Activated naive CD8-positive, alpha-beta T cell treated with anti-CD3 and anti-CD28 coated beads, Interleukin-2, amount 10 ng/mL, durations not matched to agents 7 days and 5 days (primary cell): ENCODE measurements around the gene FAM9A. TPM values are rescaled to one million over a fixed set of nuclear protein-coding genes. Genes with fewer than 3 reads are reported as not detected.

ENCODE experiments used
- ATAC-seq: fragments of 150-1000 bp; cut with Tn5 transposase; one replicate; pipeline ENCODE4 v1.10.0; 2021; ENCODE audit warnings: low read depth, moderate library complexity
- POLR2A ChIA-PET: fragments of 350-600 bp; sonication (Branson Sonifier 250); formaldehyde crosslinking; loops from one replicate; lab custom pipeline; 2021; ENCODE audit warnings: antibody characterized with exemption; lab: Charles Lee
- DNase-seq: peaks from one replicate; pipeline ENCODE4 v3.0.0; 2021
- H3K27ac Mint-ChIP-seq: one replicate; pipeline ENCODE4 v1.8.0; 2022; ENCODE audit warnings: mild to moderate bottlenecking, mixed read lengths
- H3K27me3 Mint-ChIP-seq: one replicate; pipeline ENCODE4 v1.8.0; 2022; ENCODE audit warnings: mild to moderate bottlenecking, moderate library complexity, mixed read lengths
- H3K36me3 Mint-ChIP-seq: one replicate; pipeline ENCODE4 v1.8.0; 2021; ENCODE audit warnings: mild to moderate bottlenecking, mixed read lengths
- H3K4me1 Mint-ChIP-seq: one replicate; pipeline ENCODE4 v1.8.0; 2021; ENCODE audit warnings: mixed read lengths
- H3K4me3 Mint-ChIP-seq: one replicate; pipeline ENCODE4 v1.8.0; 2022; ENCODE audit warnings: mild to moderate bottlenecking, moderate library complexity, mixed read lengths
- H3K9me3 Mint-ChIP-seq: one replicate; pipeline ENCODE4 v1.8.0; 2021; ENCODE audit warnings: mixed read lengths
- total RNA-seq, 2 experiments: library from RNA; stranded (reverse); gene quantifications; one replicate each; pipeline ENCODE4 v1.2.3, GENCODE V29; 2021

FAM9A gene
- total RNA-seq = not detected

DNA sequence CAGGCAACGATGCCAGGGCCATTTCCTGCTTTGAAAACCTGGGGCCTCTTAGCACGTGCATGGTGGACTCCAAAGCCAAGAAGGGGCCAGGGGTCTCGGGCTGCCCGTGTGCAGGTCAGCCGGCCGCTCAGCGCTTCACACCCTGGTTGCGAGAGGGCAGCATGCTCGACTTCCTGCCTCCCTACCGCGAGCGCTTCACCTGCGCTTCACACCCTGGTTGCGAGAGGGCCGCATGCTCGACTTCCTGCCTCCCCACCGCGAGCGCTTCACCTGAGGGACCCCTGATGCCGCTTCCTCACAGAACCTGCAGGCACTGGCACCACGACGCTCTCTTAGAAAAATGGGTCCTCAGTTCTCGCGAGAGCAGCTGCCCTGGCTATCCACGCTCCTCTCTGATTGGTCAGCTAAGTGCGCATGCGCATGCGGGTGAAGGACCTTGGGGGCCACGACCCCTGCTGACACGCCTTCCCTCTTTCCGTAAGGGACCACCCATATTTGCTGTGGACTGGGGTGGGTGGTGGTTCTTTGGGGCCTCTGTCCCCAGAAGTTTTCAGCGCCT is at the start of gene FAM9A:
Gene FAM9A (minus strand): TSS at position 343 of the 559 bp plus-strand sequence. CDS start 1,212 bp downstream, outside the sequence.
- no peaks in the 10 kb centered on the region for H3K4me1 Mint-ChIP-seq
- no peak for ATAC-seq
- no peak within 1 kb of the TSS for H3K27ac Mint-ChIP-seq
- DNase-seq = no peak
- H3K9me3 Mint-ChIP-seq = no peaks in the 10 kb centered on the region
- H3K36me3 Mint-ChIP-seq = no peaks in the 10 kb centered on the region
- POLR2A ChIA-PET = no interaction called here
- H3K27me3 Mint-ChIP-seq = peaks cover 2% of the 10 kb centered on the region
- H3K4me3 Mint-ChIP-seq = no peak within 1 kb of the TSS

DNA sequence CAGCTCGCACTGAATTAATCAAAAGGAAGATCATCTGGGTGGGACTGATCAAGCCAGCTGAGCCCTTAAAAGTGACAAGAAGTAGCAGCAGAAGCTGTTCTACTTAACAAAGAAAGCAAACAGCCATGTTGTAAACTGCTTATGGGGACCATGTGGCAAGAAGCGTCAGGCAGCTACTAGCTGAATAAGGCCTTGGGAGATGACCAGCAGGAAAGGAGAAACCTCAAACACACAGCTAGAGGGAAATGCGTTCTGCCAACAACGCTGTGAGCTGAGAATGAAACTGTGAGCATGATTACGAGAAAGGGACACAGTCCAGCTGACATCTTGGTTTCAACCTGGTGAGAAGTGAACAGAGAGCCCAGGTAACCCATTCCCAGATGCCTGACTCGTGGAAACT is 49.3 kb upstream of the FAM9A start:
- DNase-seq = no peak
- H3K4me1 Mint-ChIP-seq = no peaks in the 10 kb centered on the region
- POLR2A ChIA-PET = no interaction called here
- H3K9me3 Mint-ChIP-seq = no peaks in the 10 kb centered on the region
- H3K27me3 Mint-ChIP-seq = peaks cover 4% of the 10 kb centered on the region
- ATAC-seq = no peak
- no peak overlapping the region for H3K4me3 Mint-ChIP-seq
- no peak overlapping the region for H3K27ac Mint-ChIP-seq
- H3K36me3 Mint-ChIP-seq = no peaks in the 10 kb centered on the region

- no peak overlapping the region for H3K4me3 Mint-ChIP-seq
- POLR2A ChIA-PET = no interaction called here
- H3K27ac Mint-ChIP-seq = no peak overlapping the region
- no peaks in the 10 kb centered on the region for H3K9me3 Mint-ChIP-seq
- ATAC-seq = no peak
- DNase-seq = no peak
- H3K36me3 Mint-ChIP-seq = no peaks in the 10 kb centered on the region
- H3K27me3 Mint-ChIP-seq = peaks cover 4% of the 10 kb centered on the region
- no peaks in the 10 kb centered on the region for H3K4me1 Mint-ChIP-seq
Observed at GRCh38 chrX:8849945-8850344, 48.8 kb upstream of the FAM9A start.

DNA sequence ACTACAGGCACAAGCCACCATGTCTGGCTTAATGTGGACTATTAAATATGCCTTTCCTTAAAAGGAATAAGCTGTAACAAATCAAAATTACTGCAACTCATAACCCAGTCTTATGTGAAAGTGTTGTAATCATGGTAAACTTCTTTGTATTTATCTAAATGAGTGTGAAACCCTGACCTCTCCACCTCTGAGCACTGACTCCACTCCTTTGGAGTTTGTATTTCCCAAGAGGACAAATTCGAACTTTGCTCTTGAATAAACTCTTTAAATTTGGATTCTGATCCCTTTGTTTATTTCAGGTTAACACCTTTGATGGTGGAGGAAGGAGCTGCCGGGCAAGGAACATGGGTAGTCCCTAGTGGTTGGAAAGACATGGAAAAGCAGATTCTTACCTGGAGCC is 48.3 kb upstream of the FAM9A start:
- H3K4me1 Mint-ChIP-seq = no peaks in the 10 kb centered on the region
- DNase-seq (no peak), ATAC-seq (no peak)
- H3K27me3 Mint-ChIP-seq = peaks cover 4% of the 10 kb centered on the region
- H3K9me3 Mint-ChIP-seq = no peaks in the 10 kb centered on the region
- H3K4me3 Mint-ChIP-seq = no peak overlapping the region
- H3K27ac Mint-ChIP-seq = no peak overlapping the region
- H3K36me3 Mint-ChIP-seq = no peaks in the 10 kb centered on the region
- POLR2A ChIA-PET = no interaction called here

DNA sequence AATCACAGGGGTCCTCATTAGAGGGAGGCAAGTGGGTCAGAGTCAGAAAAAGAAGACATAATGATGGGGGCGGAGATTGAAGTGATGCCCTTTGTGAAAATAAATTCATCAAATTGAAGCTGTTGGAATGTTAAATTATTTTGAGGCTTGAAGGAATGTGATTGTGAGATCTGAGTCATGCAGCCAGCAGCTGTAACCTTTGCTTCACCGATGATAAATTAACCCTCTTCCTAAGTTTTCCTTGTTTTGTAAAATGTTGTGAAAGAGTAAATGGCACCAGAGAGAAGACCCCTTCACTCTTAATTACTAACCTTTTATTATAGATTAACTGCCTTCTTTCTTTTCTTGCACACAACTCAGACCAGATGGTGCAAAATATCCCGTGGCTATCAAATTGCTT is 47.7 kb upstream of the FAM9A start:
- Mint-ChIP-seq H3K36me3 (no peaks in the 10 kb centered on the region), H3K9me3 (no peaks in the 10 kb centered on the region), H3K4me1 (no peaks in the 10 kb centered on the region), H3K27me3 (peaks cover 4% of the 10 kb centered on the region), H3K4me3 (no peak overlapping the region), H3K27ac (no peak overlapping the region)
- ATAC-seq (no peak), DNase-seq (no peak)
- POLR2A ChIA-PET = no interaction called here

- Mint-ChIP-seq H3K36me3 (no peaks in the 10 kb centered on the region), H3K27me3 (peaks cover 4% of the 10 kb centered on the region), H3K4me1 (no peaks in the 10 kb centered on the region), H3K27ac (no peak overlapping the region), H3K9me3 (no peaks in the 10 kb centered on the region), H3K4me3 (no peak overlapping the region)
- POLR2A ChIA-PET = no interaction called here
- no peak for ATAC-seq
- DNase-seq = no peak
Observed at GRCh38 chrX:8848441-8848840, 47.3 kb upstream of the FAM9A start.

GRCh38 chrX:8847360-8847759 is 46.2 kb upstream of the FAM9A start:
- no peaks in the 10 kb centered on the region for H3K36me3 Mint-ChIP-seq
- peaks cover 4% of the 10 kb centered on the region for H3K27me3 Mint-ChIP-seq
- DNase-seq (no peak), ATAC-seq (no peak)
- no peak overlapping the region for H3K27ac Mint-ChIP-seq
- no peak overlapping the region for H3K4me3 Mint-ChIP-seq
- POLR2A ChIA-PET = no interaction called here
- H3K4me1 Mint-ChIP-seq = no peaks in the 10 kb centered on the region
- no peaks in the 10 kb centered on the region for H3K9me3 Mint-ChIP-seq

- POLR2A ChIA-PET = no interaction called here
- ATAC-seq = no peak
- no peaks in the 10 kb centered on the region for H3K4me1 Mint-ChIP-seq
Observed at GRCh38 chrX:8846266-8846665, 45.1 kb upstream of the FAM9A start.

GRCh38 chrX:8845469-8845868 is 44.3 kb upstream of the FAM9A start:
- POLR2A ChIA-PET = no interaction called here
- Mint-ChIP-seq H3K4me3 (no peak overlapping the region), H3K9me3 (no peaks in the 10 kb centered on the region), H3K27me3 (peaks cover 6% of the 10 kb centered on the region), H3K27ac (no peak overlapping the region), H3K4me1 (no peaks in the 10 kb centered on the region), H3K36me3 (no peaks in the 10 kb centered on the region)
- DNase-seq = no peak
- ATAC-seq = no peak

More at GRCh38 chrX:8846266-8846665, 45.1 kb upstream of the FAM9A start:
- Mint-ChIP-seq H3K27me3 (peaks cover 6% of the 10 kb centered on the region), H3K36me3 (no peaks in the 10 kb centered on the region), H3K4me3 (no peak overlapping the region), H3K9me3 (no peaks in the 10 kb centered on the region), H3K27ac (no peak overlapping the region)
- no peak for DNase-seq

DNA sequence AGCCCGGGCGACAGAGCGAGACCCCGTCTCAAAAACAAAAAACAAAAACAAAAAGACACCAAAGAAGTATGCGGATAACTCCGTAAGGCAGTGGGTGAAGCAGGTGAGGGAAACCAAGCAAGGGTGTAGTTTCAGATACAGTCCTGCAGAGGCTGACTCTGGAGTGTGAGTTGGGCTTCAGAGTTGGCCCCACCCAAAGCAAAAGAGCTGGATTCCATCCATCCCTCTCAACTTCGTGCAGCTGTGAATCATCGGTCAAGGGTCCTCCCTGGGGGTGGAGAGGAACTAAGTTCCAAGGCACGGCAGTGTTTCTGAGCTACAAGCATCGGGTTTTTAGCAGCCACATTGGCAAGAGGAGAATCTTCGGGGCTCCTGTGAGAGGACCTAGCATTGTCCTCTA is 43.9 kb upstream of the FAM9A start:
- no peaks in the 10 kb centered on the region for H3K4me1 Mint-ChIP-seq
- no peak overlapping the region for H3K4me3 Mint-ChIP-seq
- no peak overlapping the region for H3K27ac Mint-ChIP-seq
- DNase-seq = no peak
- H3K36me3 Mint-ChIP-seq = no peaks in the 10 kb centered on the region
- peaks cover 5% of the 10 kb centered on the region for H3K27me3 Mint-ChIP-seq
- no peaks in the 10 kb centered on the region for H3K9me3 Mint-ChIP-seq
- ATAC-seq = no peak
- POLR2A ChIA-PET = no interaction called here

- no peak for DNase-seq
- Mint-ChIP-seq H3K27ac (no peak overlapping the region), H3K9me3 (no peaks in the 10 kb centered on the region), H3K4me3 (no peak overlapping the region), H3K4me1 (no peaks in the 10 kb centered on the region), H3K36me3 (no peaks in the 10 kb centered on the region), H3K27me3 (peaks cover 4% of the 10 kb centered on the region)
- POLR2A ChIA-PET = no interaction called here
- no peak for ATAC-seq
Observed at GRCh38 chrX:8844157-8844556, 43.0 kb upstream of the FAM9A start.

DNA sequence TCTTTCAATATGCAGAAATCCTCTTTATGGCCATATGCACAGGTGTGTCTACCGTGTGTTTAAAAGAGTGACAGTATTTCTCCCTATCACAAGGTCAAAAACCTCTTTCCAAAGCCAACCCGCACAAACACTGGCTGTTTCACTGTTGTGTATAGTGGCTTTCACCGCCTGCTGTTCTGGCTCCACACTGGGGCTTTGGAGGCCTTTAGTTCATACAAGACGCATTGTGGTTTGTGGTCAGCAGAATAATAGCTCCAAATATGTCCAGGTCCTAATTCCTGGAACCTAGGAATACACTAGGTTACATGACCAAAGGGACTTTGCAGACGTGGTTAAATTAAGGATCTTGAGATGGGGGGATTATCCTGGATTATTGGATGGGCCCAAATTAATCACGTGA is 40.7 kb upstream of the FAM9A start:
- Mint-ChIP-seq H3K4me3 (no peak overlapping the region), H3K27ac (no peak overlapping the region), H3K36me3 (no peaks in the 10 kb centered on the region), H3K9me3 (no peaks in the 10 kb centered on the region), H3K27me3 (peaks cover 2% of the 10 kb centered on the region), H3K4me1 (no peaks in the 10 kb centered on the region)
- ATAC-seq (no peak), DNase-seq (no peak)
- POLR2A ChIA-PET = no interaction called here

- no peak overlapping the region for H3K4me3 Mint-ChIP-seq
- no peaks in the 10 kb centered on the region for H3K4me1 Mint-ChIP-seq
- no peaks in the 10 kb centered on the region for H3K9me3 Mint-ChIP-seq
- peaks cover 5% of the 10 kb centered on the region for H3K27me3 Mint-ChIP-seq
- H3K36me3 Mint-ChIP-seq = no peaks in the 10 kb centered on the region
- DNase-seq (no peak), ATAC-seq (no peak)
- no peak overlapping the region for H3K27ac Mint-ChIP-seq
- POLR2A ChIA-PET = no interaction called here
Observed at GRCh38 chrX:8834392-8834791, 33.2 kb upstream of the FAM9A start.

GRCh38 chrX:8832582-8833378 is 31.6 kb upstream of the FAM9A start:
- Mint-ChIP-seq H3K4me1 (no peaks in the 10 kb centered on the region), H3K9me3 (no peaks in the 10 kb centered on the region), H3K36me3 (no peaks in the 10 kb centered on the region), H3K27ac (no peak overlapping the region), H3K4me3 (no peak overlapping the region), H3K27me3 (peaks cover 5% of the 10 kb centered on the region)
- POLR2A ChIA-PET = no interaction called here
- ATAC-seq (no peak), DNase-seq (no peak)
